GM15510 (cell line): Measurements from ENCODE around the gene SOBP.

Source experiments
- POLR2A ChIP-seq: IDR thresholded peaks from 3 replicates; pipeline ENCODE4 v1.6.1; 2011; ENCODE audit warnings: borderline replicate concordance; ENCODE audit not compliant: insufficient read length; ENCODE audit errors: extremely low read depth

The SOBP gene

DNA sequence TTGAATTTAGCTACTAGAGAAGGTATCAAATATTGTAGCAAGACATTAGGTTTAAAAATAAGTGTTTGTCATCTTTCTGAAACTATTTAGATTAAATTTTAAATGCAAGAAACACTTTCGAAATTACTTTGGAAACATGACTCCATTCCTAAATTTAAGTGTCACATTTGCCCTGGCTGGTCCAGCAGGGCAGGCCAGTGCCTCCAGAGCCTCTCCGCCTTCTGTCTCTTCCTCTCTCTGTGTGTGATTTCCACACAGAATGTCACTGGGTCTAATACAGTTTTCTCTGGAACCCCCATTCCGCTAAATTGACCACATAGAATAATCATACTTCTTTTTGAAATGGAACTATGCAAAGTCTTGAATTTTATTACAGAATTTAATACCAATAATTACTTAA, 111.5 kb downstream of the SOBP start:
- no peak for TF ChIP-seq POLR2A

DNA sequence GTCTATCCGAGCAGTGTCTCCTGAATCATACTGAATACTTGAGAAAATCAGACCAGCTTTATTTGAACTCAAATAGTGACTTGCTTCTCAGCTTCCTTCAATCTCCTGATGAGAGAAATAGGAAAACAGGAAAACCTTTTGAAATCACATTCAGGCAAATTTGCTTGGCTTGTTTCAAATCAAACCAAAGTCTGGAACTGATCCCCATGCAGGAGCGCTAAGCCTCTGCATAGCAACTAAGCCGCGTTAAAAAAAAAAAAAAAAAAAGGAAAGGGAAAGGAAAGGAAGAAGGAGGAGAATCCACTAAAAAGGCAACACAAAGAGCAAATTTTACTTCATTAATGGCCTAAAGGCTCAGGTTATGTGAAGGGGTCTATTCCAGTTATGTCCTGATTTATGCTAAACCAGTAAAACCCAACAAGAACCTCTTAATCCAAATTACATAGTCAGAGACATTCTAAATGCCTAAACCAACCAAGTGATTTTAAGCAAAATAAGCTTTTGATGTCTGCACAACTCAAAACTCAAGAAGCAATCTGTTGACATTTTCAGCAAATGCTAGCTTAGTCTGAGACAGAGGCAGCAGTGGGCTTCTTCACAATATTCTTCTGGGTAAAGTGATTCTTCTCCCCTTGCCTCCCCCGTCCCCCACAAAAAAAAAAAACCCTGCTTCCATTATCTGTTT, 112.5 kb downstream of the SOBP start:
- no peak for TF ChIP-seq POLR2A

DNA sequence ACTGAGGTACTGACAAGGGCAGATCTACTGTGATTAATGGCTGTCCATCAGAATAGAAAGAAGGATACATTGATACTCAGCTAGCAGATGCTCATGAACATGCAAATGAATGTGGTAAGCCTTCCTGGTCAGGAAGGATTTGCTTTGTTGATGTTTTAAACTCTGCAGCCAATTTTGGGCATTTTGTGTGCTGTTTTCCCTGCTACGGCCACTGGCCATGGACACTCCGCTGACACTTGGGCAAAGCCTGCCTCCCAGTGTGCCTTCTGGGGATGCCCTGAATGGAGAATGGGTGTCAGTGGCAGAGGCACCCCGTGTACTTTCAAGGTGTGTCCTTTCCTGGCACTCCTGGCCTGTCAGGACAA, 113.1 kb downstream of the SOBP start:
- TF ChIP-seq POLR2A, result no peak

DNA sequence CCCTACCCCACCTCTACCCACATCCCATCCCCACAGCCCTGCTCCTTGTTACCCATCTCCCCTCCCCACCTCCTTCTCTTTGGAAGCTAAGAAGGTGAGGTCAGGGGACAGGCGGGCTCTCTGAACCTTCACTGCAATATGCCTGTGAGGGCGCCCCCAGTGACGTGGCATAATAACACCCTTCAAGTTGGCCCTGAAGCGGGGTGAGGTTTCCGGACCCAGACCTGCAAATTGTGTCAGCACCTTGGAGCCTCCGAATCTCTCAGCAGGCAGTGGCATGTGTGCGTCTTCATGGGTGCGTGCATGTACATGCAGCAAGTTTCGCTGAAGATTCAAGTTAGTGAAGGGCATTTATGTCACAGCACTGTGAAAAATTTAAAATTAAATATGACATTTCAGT, 114.6 kb downstream of the SOBP start:
- no peak for TF ChIP-seq POLR2A

GRCh38 chr6:107606407-107606806, 116.5 kb downstream of the SOBP start:
- no peak for TF ChIP-seq POLR2A

DNA sequence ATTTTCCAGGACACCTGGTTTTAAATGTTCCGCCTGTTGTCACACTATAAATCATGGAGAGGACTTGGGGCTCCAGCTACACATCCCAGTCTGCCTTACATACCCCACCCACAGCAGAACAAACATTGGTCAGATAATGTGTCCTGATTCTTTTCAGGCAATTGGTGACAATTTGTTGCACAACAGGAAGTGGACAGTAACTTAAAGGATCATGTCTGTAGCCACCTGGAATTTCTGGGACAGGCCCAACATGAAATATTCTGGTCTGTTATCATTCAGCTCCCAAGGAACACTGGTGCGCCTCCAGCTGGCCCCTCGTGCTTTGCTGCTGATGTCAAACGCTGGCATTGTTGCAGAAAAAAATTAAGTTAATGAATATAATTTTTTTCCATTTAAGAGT, 117.2 kb downstream of the SOBP start:
- no peak for TF ChIP-seq POLR2A

DNA sequence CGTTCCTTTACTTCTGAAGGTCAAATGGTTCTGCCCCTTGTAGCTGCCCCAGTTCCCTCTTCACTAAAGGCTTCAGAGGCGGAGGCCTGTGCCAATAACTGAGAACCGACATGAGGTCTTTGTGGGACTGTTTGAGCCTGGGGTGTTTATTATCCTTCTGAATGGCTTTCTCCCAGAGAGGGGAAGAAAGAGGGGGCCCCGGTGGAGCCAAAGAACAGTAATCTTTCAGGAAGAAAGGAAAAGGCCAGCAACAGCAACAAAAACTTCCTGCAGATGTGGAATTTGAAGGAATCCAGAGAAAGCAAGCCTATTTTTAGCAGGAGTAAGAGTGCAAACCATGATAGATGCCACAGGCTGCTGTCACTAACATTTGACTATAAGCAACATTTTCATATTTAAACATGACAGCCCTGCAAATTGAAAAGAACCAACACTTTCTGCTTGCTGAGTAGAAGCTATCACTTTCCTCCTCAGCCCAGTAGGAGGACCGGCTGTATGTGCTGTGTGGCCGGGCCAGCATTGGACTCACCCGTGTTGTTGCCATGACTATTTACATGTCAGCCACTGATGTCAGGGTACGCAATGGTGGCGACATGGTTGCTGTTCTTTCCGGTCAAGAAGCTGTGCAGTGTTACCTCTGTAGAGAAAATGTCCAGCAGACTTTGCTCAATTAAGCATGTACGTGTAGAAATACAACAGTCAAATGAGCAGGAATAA, 121.3 kb downstream of the SOBP start:
- no peak for TF ChIP-seq POLR2A

- TF ChIP-seq POLR2A, result no peak
Observed at GRCh38 chr6:107612762-107613415, 123.0 kb downstream of the SOBP start.

DNA sequence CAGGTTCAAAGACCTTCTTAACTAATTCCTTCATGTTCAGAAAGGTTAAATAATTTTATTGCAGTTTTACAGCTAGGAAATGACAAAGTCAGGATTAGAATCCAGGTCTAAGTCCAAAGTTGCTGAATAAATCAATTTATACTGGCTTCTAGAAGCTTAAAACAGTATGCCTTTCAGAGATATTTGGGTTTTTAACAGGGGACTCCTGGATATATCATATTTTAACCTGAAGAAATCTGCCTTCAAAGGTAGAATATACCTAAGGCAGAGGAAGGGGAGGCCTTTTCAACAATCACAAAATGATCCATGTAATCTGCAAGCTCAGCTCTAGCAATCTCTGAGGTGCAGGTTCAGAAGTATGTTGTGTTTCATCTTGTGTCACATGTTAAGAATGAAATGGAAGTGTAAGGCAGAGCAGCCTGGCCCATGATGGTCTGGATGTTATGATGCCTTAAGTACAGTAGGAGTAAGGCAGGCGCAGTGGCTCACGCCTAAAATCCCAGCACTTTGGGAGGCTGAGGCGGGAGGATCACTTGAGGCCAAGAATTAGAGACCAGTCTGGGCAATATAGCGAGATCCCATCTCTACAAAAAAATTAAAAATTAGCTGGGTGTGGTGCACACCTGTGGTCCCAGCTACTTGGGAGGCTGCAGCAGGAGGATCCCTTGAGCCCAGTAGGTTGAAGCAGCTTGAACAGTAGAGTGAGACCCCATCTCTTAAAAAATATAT, 123.9 kb downstream of the SOBP start:
- TF ChIP-seq POLR2A, result no peak

GRCh38 chr6:107614828-107615227, 124.9 kb downstream of the SOBP start:
- TF ChIP-seq POLR2A, result no peak

DNA sequence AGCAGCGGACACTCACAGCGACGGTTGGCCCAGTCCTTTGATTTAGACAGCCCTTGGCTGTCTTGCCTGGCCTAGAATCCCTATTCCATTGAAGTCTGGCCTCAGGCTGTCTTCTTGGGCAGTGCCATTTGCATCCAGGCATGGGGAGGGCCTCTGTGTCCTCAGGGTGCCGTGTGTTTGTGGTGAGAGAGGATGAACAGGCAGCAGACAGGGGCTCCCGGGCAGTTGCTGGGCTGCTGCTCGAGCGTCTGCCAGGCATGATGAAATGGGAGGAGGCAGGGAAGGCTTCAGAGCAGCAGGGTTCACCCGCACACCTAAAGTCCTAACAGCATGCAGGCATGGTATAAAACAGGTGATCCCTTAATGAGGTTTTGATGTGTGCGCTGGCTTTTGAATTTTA, 126.9 kb downstream of the SOBP start:
- no peak for TF ChIP-seq POLR2A

DNA sequence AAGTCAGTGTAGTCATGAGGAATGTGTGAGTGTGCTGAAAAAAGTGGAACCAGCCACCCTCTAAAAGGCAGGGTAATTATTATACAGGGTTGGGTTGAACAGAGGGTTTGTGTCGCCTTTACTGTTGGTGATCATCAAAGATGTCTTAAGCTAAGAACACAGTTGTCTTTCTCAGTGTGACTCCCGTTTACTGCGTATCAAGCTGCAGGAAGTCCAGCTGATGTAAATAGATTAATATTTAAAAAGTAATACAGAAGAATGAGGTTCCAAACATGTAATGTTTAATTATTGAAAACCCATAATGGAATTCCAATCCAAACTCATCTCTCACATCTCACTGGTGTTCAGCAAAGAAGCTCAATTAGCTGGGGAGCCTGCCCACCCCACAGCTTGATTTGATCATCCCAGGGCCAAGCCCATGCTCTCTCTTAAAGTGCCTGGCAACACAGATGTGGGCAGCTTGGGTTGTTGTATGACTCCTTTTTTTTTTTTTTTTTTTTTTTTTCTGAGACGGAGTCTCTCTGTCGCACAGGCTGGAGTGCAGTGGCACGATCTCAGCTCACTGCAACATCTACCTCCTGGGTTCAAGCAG, 127.5 kb downstream of the SOBP start:
- no peak for TF ChIP-seq POLR2A

GRCh38 chr6:107618672-107619071, 128.8 kb downstream of the SOBP start:
- TF ChIP-seq POLR2A, result no peak

- no peak for TF ChIP-seq POLR2A
Observed at GRCh38 chr6:107620732-107621131, 130.8 kb downstream of the SOBP start.

DNA sequence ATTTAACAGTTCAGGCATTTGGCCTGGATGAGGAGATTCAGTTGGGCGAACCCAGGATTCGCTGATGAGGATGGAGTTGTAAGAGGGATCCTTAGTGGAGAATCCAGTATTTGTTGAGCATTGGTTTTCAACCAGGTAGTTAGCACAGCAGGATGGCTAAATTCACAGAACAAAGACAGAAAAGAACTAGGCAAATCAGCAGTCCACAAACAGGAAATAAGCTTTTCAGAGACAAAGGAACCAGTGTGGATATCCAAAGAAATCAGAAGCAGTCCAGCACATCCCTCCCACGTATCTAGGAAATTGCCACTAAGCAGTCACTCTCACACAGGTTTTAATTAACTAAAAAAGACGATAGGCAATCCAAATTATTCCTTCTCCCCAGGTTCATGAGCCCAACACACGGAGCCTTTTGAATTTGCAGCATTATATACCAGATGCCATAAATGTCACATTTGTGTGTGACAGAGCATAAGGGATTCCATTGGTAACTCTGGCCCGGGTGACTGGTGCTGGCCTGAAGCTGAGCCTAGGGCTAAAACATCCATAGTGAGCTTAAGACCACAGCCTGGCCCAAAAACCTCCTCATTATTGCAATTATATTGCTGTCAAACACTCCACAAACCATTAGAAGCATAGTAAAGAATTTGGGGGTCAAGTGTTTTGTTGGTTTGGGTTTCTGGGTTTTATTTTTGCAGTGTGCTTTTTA, 131.5 kb downstream of the SOBP start:
- no peak for TF ChIP-seq POLR2A

DNA sequence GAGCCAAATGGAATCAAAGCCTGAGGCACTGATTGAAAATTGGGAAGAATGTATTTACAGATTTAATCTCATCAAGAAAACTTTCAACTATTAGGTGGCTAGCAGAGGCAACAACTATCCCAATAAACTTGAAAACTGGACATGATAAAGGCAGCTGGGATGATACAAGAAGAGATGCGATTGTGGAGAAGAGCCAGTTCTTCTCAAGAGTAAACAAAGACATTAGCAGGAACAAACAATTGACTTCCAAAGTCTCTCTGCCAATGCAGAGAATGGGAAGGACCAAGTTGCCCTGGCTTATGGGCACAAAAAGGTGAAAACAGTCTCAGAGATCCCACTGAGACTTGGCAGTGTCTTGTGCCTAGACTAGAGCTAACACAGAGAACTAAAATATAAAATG, 132.4 kb downstream of the SOBP start:
- no peak for TF ChIP-seq POLR2A
